ENCODE data around the gene GCNT2.

- TF ChIP-seq CTCF (IDR thresholded peaks at IDR 0.05; ENCODE audit: low read depth, low read length) (no peak), MAX (IDR thresholded peaks at IDR 0.05; ENCODE audit: low read depth, low read length) (no peak), POLR2A (IDR thresholded peaks at IDR 0.05; ENCODE audit: extremely low read depth, insufficient read length) (no peak), MYC (IDR thresholded peaks at IDR 0.05; ENCODE audit: low read depth, low read length) (no peak)
Observed at GRCh38 chr6:10610289-10610688, 89.1 kb downstream of the GCNT2 start.
